ENCODE data around the gene KRTAP7-1.

Gene KRTAP7-1

DNA sequence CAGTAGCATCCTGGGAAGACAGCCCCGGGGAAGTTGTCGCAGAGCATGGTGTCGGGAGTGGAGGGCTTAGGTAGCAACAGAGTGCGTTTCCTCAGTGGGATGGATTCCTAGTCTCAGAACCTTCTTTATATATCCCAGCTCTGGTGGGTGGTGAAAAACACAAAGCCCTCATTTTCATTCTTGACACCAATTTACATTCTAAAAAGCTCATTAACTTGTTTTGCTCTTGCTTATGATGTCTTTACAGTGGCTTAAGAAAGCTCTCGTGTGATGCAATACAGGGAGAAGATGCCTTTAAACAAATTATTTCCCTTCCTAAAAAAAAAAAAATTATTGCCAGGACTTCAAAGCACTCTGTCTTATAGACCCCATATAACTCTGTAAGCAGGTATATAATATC lies 16.4 kb downstream of the KRTAP7-1 start, which contains the start of gene KRTAP8-1:
KRTAP8-1 (minus strand) TSS at position 101 of the 400 bp plus-strand sequence; CDS start at position 47, 54 bp downstream.
- Histone ChIP-seq H2BK12ac (ENCODE audit: low read length) (no peak within 1 kb of the TSS), H2BK15ac (ENCODE audit: low read length) (no peak within 1 kb of the TSS), H2AFZ (ENCODE audit: low read length) (peak within 1 kb of the TSS; percentile 29), H3K27me3 (ENCODE audit: control insufficient read depth in 3 of 3, insufficient read depth in 3 of 3, low read depth in 1 of 3, low read length in 3 of 3) (no peaks in the 10 kb centered on the region), H3K4me1 (ENCODE audit: control insufficient read depth in 2 of 2, insufficient read depth in 1 of 2, low read depth in 1 of 2, low read length in 2 of 2) (no peaks in the 10 kb centered on the region), H3K36me3 (replicated peaks in 1 of 2; ENCODE audit: control insufficient read depth in 2 of 2, insufficient read depth in 2 of 2, low read length in 2 of 2) (no peaks in the 10 kb centered on the region), H3K9me3 (replicated peaks in 1 of 2; ENCODE audit: control insufficient read depth in 2 of 2, insufficient read depth in 1 of 2, low read depth in 1 of 2, low read length in 2 of 2) (no peaks in the 10 kb centered on the region), H3K4ac (ENCODE audit: low read length) (no peak within 1 kb of the TSS), H3K9ac (ENCODE audit: low read depth, low read length, poor library complexity) (no peak within 1 kb of the TSS), H3K27ac (replicated peaks; ENCODE audit: low read length) (no peak within 1 kb of the TSS), H3K14ac (ENCODE audit: low read length) (no peak within 1 kb of the TSS), H4K8ac (ENCODE audit: low read depth, low read length) (no peak within 1 kb of the TSS), H3K23ac (ENCODE audit: low read depth, low read length, poor library complexity) (no peak within 1 kb of the TSS), H4K91ac (ENCODE audit: low read depth, low read length, poor library complexity) (no peak within 1 kb of the TSS), H3K4me3 (ENCODE audit: low read length in 2 of 2) (no peak within 1 kb of the TSS), H3K79me1 (ENCODE audit: low read depth, low read length) (no peaks in the 10 kb centered on the region), H3K4me2 (ENCODE audit: insufficient read depth, low read length, poor library complexity, severe bottlenecking) (no peak within 1 kb of the TSS), H3K18ac (ENCODE audit: low read length) (peak within 1 kb of the TSS; percentile 15), H2AK5ac (ENCODE audit: low read depth, low read length) (no peak within 1 kb of the TSS), H2BK120ac (ENCODE audit: low read depth, low read length) (no peak within 1 kb of the TSS), H2BK5ac (ENCODE audit: low read length) (no peak within 1 kb of the TSS)
- DNase-seq (ENCODE audit: low spot score): no peak
- no CpG with 5 or more reads among the region's 5 CpGs for WGBS, 2 donors (ENCODE audit: extremely low coverage in 2 of 2, insufficient read length in 2 of 2, insufficient replicate concordance in 1 of 2)

DNA sequence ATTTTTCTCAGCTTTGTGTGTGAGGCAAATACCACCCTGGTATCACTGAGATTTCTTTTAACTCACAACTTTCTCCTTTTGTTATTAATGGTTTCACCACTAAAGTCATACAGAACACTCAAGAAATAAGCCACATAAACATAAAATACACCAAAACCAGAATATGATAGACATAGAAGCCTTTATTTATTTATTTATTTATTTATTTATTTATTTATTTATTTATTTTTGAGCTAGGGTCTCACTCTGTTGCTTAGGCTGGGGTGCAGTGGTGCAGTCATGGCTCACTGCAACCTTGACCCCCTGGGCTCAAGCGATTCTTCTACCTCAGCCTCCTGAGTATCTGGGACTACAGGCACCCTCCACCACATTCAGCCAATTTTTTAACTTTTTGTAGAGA lies 29.0 kb downstream of the KRTAP7-1 start:
- no peak overlapping the region for H2BK15ac ChIP-seq (ENCODE audit: low read length)
- H2AFZ ChIP-seq (ENCODE audit: low read length): no peak overlapping the region
- H3K18ac ChIP-seq (ENCODE audit: low read length): no peak overlapping the region
- no peak overlapping the region for H2BK5ac ChIP-seq (ENCODE audit: low read length)
- no peak overlapping the region for H4K8ac ChIP-seq (ENCODE audit: low read depth, low read length)
- H3K23ac ChIP-seq (ENCODE audit: low read depth, low read length, poor library complexity): no peak overlapping the region
- H3K36me3 ChIP-seq (replicated peaks in 1 of 2; ENCODE audit: control insufficient read depth in 2 of 2, insufficient read depth in 2 of 2, low read length in 2 of 2): no peaks in the 10 kb centered on the region
- H3K9ac ChIP-seq (ENCODE audit: low read depth, low read length, poor library complexity): no peak overlapping the region
- H3K4me3 ChIP-seq (ENCODE audit: low read length in 2 of 2): no peak overlapping the region
- no CpG with 5 or more reads among the region's 1 CpG for WGBS, 2 donors (ENCODE audit: extremely low coverage in 2 of 2, insufficient read length in 2 of 2, insufficient replicate concordance in 1 of 2)
- H2AK5ac ChIP-seq (ENCODE audit: low read depth, low read length): no peak overlapping the region
- no peak overlapping the region for H4K91ac ChIP-seq (ENCODE audit: low read depth, low read length, poor library complexity)
- H3K27ac ChIP-seq (replicated peaks; ENCODE audit: low read length): no peak overlapping the region
- H3K27me3 ChIP-seq (ENCODE audit: control insufficient read depth in 3 of 3, insufficient read depth in 3 of 3, low read depth in 1 of 3, low read length in 3 of 3): no peaks in the 10 kb centered on the region
- no peaks in the 10 kb centered on the region for H3K4me1 ChIP-seq (ENCODE audit: control insufficient read depth in 2 of 2, insufficient read depth in 1 of 2, low read depth in 1 of 2, low read length in 2 of 2)
- no peak for DNase-seq (ENCODE audit: low spot score)
- H2BK12ac ChIP-seq (ENCODE audit: low read length): no peak overlapping the region
- H3K4me2 ChIP-seq (ENCODE audit: insufficient read depth, low read length, poor library complexity, severe bottlenecking): no peak overlapping the region
- H3K4ac ChIP-seq (ENCODE audit: low read length): no peak overlapping the region
- no peak overlapping the region for H3K14ac ChIP-seq (ENCODE audit: low read length)
- no peak overlapping the region for H2BK120ac ChIP-seq (ENCODE audit: low read depth, low read length)
- no peaks in the 10 kb centered on the region for H3K9me3 ChIP-seq (replicated peaks in 1 of 2; ENCODE audit: control insufficient read depth in 2 of 2, insufficient read depth in 1 of 2, low read depth in 1 of 2, low read length in 2 of 2)
- no peaks in the 10 kb centered on the region for H3K79me1 ChIP-seq (ENCODE audit: low read depth, low read length)

DNA sequence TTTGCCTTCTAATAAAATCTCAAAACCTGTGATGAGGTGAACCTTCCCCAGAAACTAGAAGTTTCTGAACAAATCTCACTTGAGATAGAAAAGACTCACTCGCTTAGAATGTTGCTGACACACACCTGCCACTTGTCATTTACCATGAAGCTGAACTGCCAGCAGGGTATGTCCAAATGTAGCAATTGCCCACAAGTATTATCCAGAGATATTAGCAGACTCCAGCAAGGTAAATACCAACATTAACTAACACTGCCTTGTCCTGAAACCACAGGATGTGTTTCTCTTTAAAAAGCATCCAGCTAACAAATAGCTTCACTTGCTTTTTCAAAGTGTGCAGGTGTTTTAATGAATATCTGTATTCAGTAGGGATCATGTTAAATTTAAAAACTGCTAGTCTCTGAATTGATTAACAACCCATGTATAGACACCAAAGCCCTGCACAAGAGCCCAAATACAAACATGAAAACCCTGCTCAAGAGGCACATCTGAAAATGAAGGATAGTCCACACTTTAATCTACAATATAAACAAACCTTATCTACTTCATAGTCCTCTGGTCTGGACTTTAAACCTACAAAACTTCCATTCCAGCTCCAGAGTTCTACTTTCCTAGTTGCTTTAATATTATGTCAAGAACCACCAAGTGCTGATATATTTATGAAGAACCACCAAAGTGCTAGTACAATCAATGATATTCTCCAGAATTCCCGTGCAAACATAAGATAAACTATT lies 35.8 kb downstream of the KRTAP7-1 start:
- Histone ChIP-seq H3K23ac (ENCODE audit: low read depth, low read length, poor library complexity) (no peak overlapping the region), H3K4ac (ENCODE audit: low read length) (no peak overlapping the region), H3K9me3 (replicated peaks in 1 of 2; ENCODE audit: control insufficient read depth in 2 of 2, insufficient read depth in 1 of 2, low read depth in 1 of 2, low read length in 2 of 2) (no peaks in the 10 kb centered on the region), H2BK5ac (ENCODE audit: low read length) (no peak overlapping the region), H2BK15ac (ENCODE audit: low read length) (no peak overlapping the region), H3K4me3 (ENCODE audit: low read length in 2 of 2) (no peak overlapping the region), H3K79me1 (ENCODE audit: low read depth, low read length) (no peaks in the 10 kb centered on the region), H4K8ac (ENCODE audit: low read depth, low read length) (no peak overlapping the region), H2AK5ac (ENCODE audit: low read depth, low read length) (no peak overlapping the region), H3K36me3 (replicated peaks in 1 of 2; ENCODE audit: control insufficient read depth in 2 of 2, insufficient read depth in 2 of 2, low read length in 2 of 2) (no peaks in the 10 kb centered on the region), H3K14ac (ENCODE audit: low read length) (no peak overlapping the region), H3K4me1 (ENCODE audit: control insufficient read depth in 2 of 2, insufficient read depth in 1 of 2, low read depth in 1 of 2, low read length in 2 of 2) (no peaks in the 10 kb centered on the region), H3K9ac (ENCODE audit: low read depth, low read length, poor library complexity) (no peak overlapping the region), H3K4me2 (ENCODE audit: insufficient read depth, low read length, poor library complexity, severe bottlenecking) (no peak overlapping the region), H3K18ac (ENCODE audit: low read length) (no peak overlapping the region), H3K27ac (replicated peaks; ENCODE audit: low read length) (no peak overlapping the region), H3K27me3 (ENCODE audit: control insufficient read depth in 3 of 3, insufficient read depth in 3 of 3, low read depth in 1 of 3, low read length in 3 of 3) (no peaks in the 10 kb centered on the region), H2BK120ac (ENCODE audit: low read depth, low read length) (no peak overlapping the region), H2AFZ (ENCODE audit: low read length) (no peak overlapping the region), H2BK12ac (ENCODE audit: low read length) (no peak overlapping the region), H4K91ac (ENCODE audit: low read depth, low read length, poor library complexity) (no peak overlapping the region)
- DNase-seq (ENCODE audit: low spot score): no peak
- WGBS, 2 donors (ENCODE audit: extremely low coverage in 2 of 2, insufficient read length in 2 of 2, insufficient replicate concordance in 1 of 2): no CpG with 5 or more reads among the region's 2 CpGs

DNA sequence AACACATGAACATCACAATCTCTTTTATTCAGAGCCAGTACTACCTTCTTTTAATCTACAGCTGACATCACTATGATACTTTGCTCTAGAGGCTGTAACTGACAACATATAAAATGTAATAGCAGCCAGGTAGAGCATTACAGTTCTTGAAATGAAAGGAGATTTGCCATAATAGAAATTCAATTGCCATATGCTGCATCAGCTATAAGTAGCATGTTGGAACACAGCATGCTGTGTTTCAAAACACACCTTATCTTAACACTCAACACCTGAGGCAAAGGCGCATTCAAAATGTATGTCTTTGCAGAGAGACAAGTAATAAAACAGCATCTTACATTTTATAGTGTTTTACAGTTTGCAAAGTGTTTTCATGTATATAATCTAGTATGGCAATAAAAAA lies 50.3 kb downstream of the KRTAP7-1 start:
- H2BK12ac ChIP-seq (ENCODE audit: low read length): no peak overlapping the region
- no peak overlapping the region for H3K27ac ChIP-seq (replicated peaks; ENCODE audit: low read length)
- H3K4me2 ChIP-seq (ENCODE audit: insufficient read depth, low read length, poor library complexity, severe bottlenecking): no peak overlapping the region
- no peak overlapping the region for H2AFZ ChIP-seq (ENCODE audit: low read length)
- H3K4ac ChIP-seq (ENCODE audit: low read length): no peak overlapping the region
- no peaks in the 10 kb centered on the region for H3K4me1 ChIP-seq (ENCODE audit: control insufficient read depth in 2 of 2, insufficient read depth in 1 of 2, low read depth in 1 of 2, low read length in 2 of 2)
- H3K27me3 ChIP-seq (ENCODE audit: control insufficient read depth in 3 of 3, insufficient read depth in 3 of 3, low read depth in 1 of 3, low read length in 3 of 3): peaks cover 0 to 3% (median 0%) of the 10 kb centered on the region in 3 experiments
- H3K79me1 ChIP-seq (ENCODE audit: low read depth, low read length): no peaks in the 10 kb centered on the region
- no peak overlapping the region for H3K4me3 ChIP-seq (ENCODE audit: low read length in 2 of 2)
- no peak overlapping the region for H3K9ac ChIP-seq (ENCODE audit: low read depth, low read length, poor library complexity)
- DNase-seq (ENCODE audit: low spot score): no peak
- H2AK5ac ChIP-seq (ENCODE audit: low read depth, low read length): no peak overlapping the region
- no peak overlapping the region for H3K14ac ChIP-seq (ENCODE audit: low read length)
- no peak overlapping the region for H4K91ac ChIP-seq (ENCODE audit: low read depth, low read length, poor library complexity)
- H2BK5ac ChIP-seq (ENCODE audit: low read length): no peak overlapping the region
- no CpG with 5 or more reads among the region's 1 CpG for WGBS, 2 donors (ENCODE audit: extremely low coverage in 2 of 2, insufficient read length in 2 of 2, insufficient replicate concordance in 1 of 2)
- no peak overlapping the region for H4K8ac ChIP-seq (ENCODE audit: low read depth, low read length)
- H3K9me3 ChIP-seq (replicated peaks in 1 of 2; ENCODE audit: control insufficient read depth in 2 of 2, insufficient read depth in 1 of 2, low read depth in 1 of 2, low read length in 2 of 2): no peaks in the 10 kb centered on the region
- H3K36me3 ChIP-seq (replicated peaks in 1 of 2; ENCODE audit: control insufficient read depth in 2 of 2, insufficient read depth in 2 of 2, low read length in 2 of 2): no peaks in the 10 kb centered on the region
- H3K23ac ChIP-seq (ENCODE audit: low read depth, low read length, poor library complexity): no peak overlapping the region
- H2BK15ac ChIP-seq (ENCODE audit: low read length): no peak overlapping the region
- no peak overlapping the region for H3K18ac ChIP-seq (ENCODE audit: low read length)
- H2BK120ac ChIP-seq (ENCODE audit: low read depth, low read length): no peak overlapping the region
